Neuronal stem cell (in vitro differentiated cells): Measurements from ENCODE around the gene CSRNP3. TPM values are rescaled to one million over a fixed set of nuclear protein-coding genes. Genes with fewer than 3 reads are reported as not detected.
A peak's percentile ranks its signal among the peaks of the same experiment; 100 is the strongest.

Experiments
- DNase-seq: peaks from one replicate; pipeline ENCODE4 v3.0.0-alpha.2; 2013; ENCODE audit warnings: low spot score
- H2AFZ ChIP-seq: one replicate; pipeline ENCODE4 v1.6.1; 2013; ENCODE audit warnings: mild to moderate bottlenecking, low read length, inconsistent platforms
- H2AK5ac ChIP-seq: 2 replicates; pipeline ENCODE4 v1.6.1; 2013; ENCODE audit warnings: low read depth, mild to moderate bottlenecking, inconsistent platforms, low read length, moderate library complexity, mixed read lengths
- H2BK120ac ChIP-seq: 2 replicates; pipeline ENCODE4 v1.6.1; 2013; ENCODE audit warnings: low read depth, mild to moderate bottlenecking, inconsistent platforms, low read length, moderate library complexity, mixed read lengths
- H2BK12ac ChIP-seq: one replicate; pipeline ENCODE4 v1.6.1; 2013; ENCODE audit warnings: low read length, inconsistent platforms
- H2BK15ac ChIP-seq: 2 replicates; pipeline ENCODE4 v1.6.1; 2013; ENCODE audit warnings: mild to moderate bottlenecking, low read length, inconsistent platforms, mixed read lengths
- H2BK5ac ChIP-seq: one replicate; pipeline ENCODE4 v1.6.1; 2013; ENCODE audit warnings: inconsistent platforms, mild to moderate bottlenecking, low read length, moderate library complexity
- H3K14ac ChIP-seq: one replicate; pipeline ENCODE4 v1.6.1; 2013; ENCODE audit warnings: low read length, inconsistent platforms
- H3K18ac ChIP-seq: 2 replicates; pipeline ENCODE4 v1.6.1; 2013; ENCODE audit warnings: low read length, inconsistent platforms
- H3K23ac ChIP-seq: 2 replicates; pipeline ENCODE4 v1.6.1; 2013; ENCODE audit warnings: low read depth, mild to moderate bottlenecking, mixed read lengths, low read length, inconsistent platforms; ENCODE audit not compliant: poor library complexity
- H3K27ac ChIP-seq: replicated peaks from 3 replicates; pipeline ENCODE4 v1.5.1; 2013; ENCODE audit warnings: low read length, inconsistent platforms
- H3K27me3 ChIP-seq, 3 experiments: 2 replicates each; pipeline ENCODE4 v1.6.1; 2013; ENCODE audit warnings: low read length in 3 of 3, mild to moderate bottlenecking in 2 of 3, inconsistent platforms in 1 of 3, low read depth in 1 of 3, mixed read lengths in 1 of 3, moderate library complexity in 1 of 3; ENCODE audit not compliant: control insufficient read depth in 3 of 3, insufficient read depth in 3 of 3
- H3K36me3 ChIP-seq, 2 donors: replicated peaks in 1 of 2; 2 replicates each; pipeline ENCODE4 v1.6.1; 2013; ENCODE audit warnings: low read length in 2 of 2; ENCODE audit not compliant: control insufficient read depth in 2 of 2, insufficient read depth in 2 of 2
- H3K4ac ChIP-seq: 2 replicates; pipeline ENCODE4 v1.6.1; 2013; ENCODE audit warnings: inconsistent platforms, mild to moderate bottlenecking, low read length, moderate library complexity
- H3K4me1 ChIP-seq, 2 donors: 1 replicate in 1 of 2; 2 replicates in 1 of 2; pipeline ENCODE4 v1.6.1; 2013; ENCODE audit warnings: low read length in 2 of 2, low read depth in 1 of 2; ENCODE audit not compliant: control insufficient read depth in 2 of 2, insufficient read depth in 1 of 2
- H3K4me2 ChIP-seq: one replicate; pipeline ENCODE4 v1.6.1; 2013; ENCODE audit warnings: mild to moderate bottlenecking, low read length, inconsistent platforms; ENCODE audit not compliant: insufficient read depth, poor library complexity, severe bottlenecking
- H3K4me3 ChIP-seq, 2 donors: 2 replicates each; pipeline ENCODE4 v1.5.1; 2013; ENCODE audit warnings: low read length in 2 of 2, mild to moderate bottlenecking in 2 of 2, inconsistent platforms in 1 of 2, moderate library complexity in 1 of 2
- H3K79me1 ChIP-seq: one replicate; pipeline ENCODE4 v1.6.1; 2013; ENCODE audit warnings: low read depth, mild to moderate bottlenecking, inconsistent platforms, low read length, moderate library complexity
- H3K9ac ChIP-seq: one replicate; pipeline ENCODE4 v1.6.1; 2013; ENCODE audit warnings: mild to moderate bottlenecking, low read depth, low read length, inconsistent platforms; ENCODE audit not compliant: poor library complexity
- H3K9me3 ChIP-seq, 2 donors: replicated peaks in 1 of 2; 2 replicates each; pipeline versions ENCODE3 to v1.6.1; 2013; ENCODE audit warnings: low read length in 2 of 2, mild to moderate bottlenecking in 2 of 2, inconsistent platforms in 1 of 2, low read depth in 1 of 2, mixed read lengths in 1 of 2, moderate library complexity in 1 of 2; ENCODE audit not compliant: control insufficient read depth in 2 of 2, insufficient read depth in 1 of 2
- H4K8ac ChIP-seq: one replicate; pipeline ENCODE4 v1.6.1; 2013; ENCODE audit warnings: low read depth, mild to moderate bottlenecking, inconsistent platforms, low read length, moderate library complexity
- H4K91ac ChIP-seq: one replicate; pipeline ENCODE4 v1.6.1; 2013; ENCODE audit warnings: low read length, low read depth, mild to moderate bottlenecking, inconsistent platforms; ENCODE audit not compliant: poor library complexity
- WGBS, 2 donors: extraction: QIAGEN DNeasy Blood & Tissue Kit; methylation state at CpG; one replicate each; pipeline ENCODE4 v1.1.7; 2013; ENCODE audit warnings: missing lambda C conversion rate in 2 of 2, mixed read lengths in 1 of 2; ENCODE audit not compliant: insufficient read length in 2 of 2, insufficient replicate concordance in 1 of 2; ENCODE audit errors: extremely low coverage in 2 of 2; 5-methylcytosine and 5-hydroxymethylcytosine counted together
- polyA plus RNA-seq, 2 experiments: library from polyadenylated mRNA; stranded (reverse); fragments of 200-250 nt; gene quantifications; one replicate each; pipeline ENCODE4 v1.2.3, GENCODE V29; 2013

CSRNP3 gene
- 5.3 TPM for polyA plus RNA-seq (2013, experiment 1 of 2)
- 5.8 TPM for polyA plus RNA-seq (2013, experiment 2 of 2)

- no peak within 1 kb of the TSS for H2AK5ac ChIP-seq
- H2BK12ac ChIP-seq = no peak within 1 kb of the TSS
- no peak within 1 kb of the TSS for H3K18ac ChIP-seq
- H2AFZ ChIP-seq = peak within 1 kb of the TSS; percentile 71
- H3K36me3 ChIP-seq = no peaks in the 10 kb centered on the region
- H3K79me1 ChIP-seq = no peaks in the 10 kb centered on the region
- H2BK15ac ChIP-seq = no peak within 1 kb of the TSS
- H3K4ac ChIP-seq = no peak within 1 kb of the TSS
- H2BK5ac ChIP-seq = no peak within 1 kb of the TSS
- no peaks in the 10 kb centered on the region for H3K9me3 ChIP-seq
- H3K14ac ChIP-seq = no peak within 1 kb of the TSS
- H3K4me1 ChIP-seq = peaks cover 0 to 20% of the 10 kb centered on the region in 2 donors
- no peak within 1 kb of the TSS for H2BK120ac ChIP-seq
- no peak within 1 kb of the TSS for H3K23ac ChIP-seq
- no peak within 1 kb of the TSS for H3K27ac ChIP-seq
- no peaks in the 10 kb centered on the region for H3K27me3 ChIP-seq
- peak within 1 kb of the TSS in 1 of 2 donors; percentile 67 for H3K4me3 ChIP-seq
- peak; percentile 71 for DNase-seq
- no peak within 1 kb of the TSS for H4K8ac ChIP-seq
- no CpG with 5 or more reads among the region's 8 CpGs for WGBS, 2 donors
- no peak within 1 kb of the TSS for H4K91ac ChIP-seq
- no peak within 1 kb of the TSS for H3K4me2 ChIP-seq
- no peak within 1 kb of the TSS for H3K9ac ChIP-seq
These were observed at the start of gene CSRNP3 for GRCh38 chr2:165469417-165469816. TSS of gene CSRNP3 (plus strand) at chr2:165469698. CDS start at chr2:165595066, 125,368 bp downstream.

- Histone ChIP-seq H2AFZ (no peak overlapping the region), H2BK12ac (no peak overlapping the region), H3K4me1 (peaks cover 0 to 2% of the 10 kb centered on the region in 2 donors), H2AK5ac (no peak overlapping the region), H2BK5ac (no peak overlapping the region), H3K9me3 (peaks cover 6 to 16% of the 10 kb centered on the region in 2 donors), H4K91ac (no peak overlapping the region), H3K14ac (no peak overlapping the region), H3K4me2 (no peak overlapping the region), H3K4me3 (no peak overlapping the region), H3K23ac (no peak overlapping the region), H3K4ac (no peak overlapping the region), H3K36me3 (no peaks in the 10 kb centered on the region), H3K18ac (no peak overlapping the region), H3K9ac (no peak overlapping the region), H2BK120ac (no peak overlapping the region), H4K8ac (no peak overlapping the region), H3K27me3 (no peaks in the 10 kb centered on the region), H3K79me1 (no peaks in the 10 kb centered on the region), H3K27ac (no peak overlapping the region), H2BK15ac (no peak overlapping the region)
- DNase-seq = no peak
These were observed 49.3 kb upstream of the CSRNP3 start for GRCh38 chr2:165420231-165420630.

GRCh38 chr2:165423081-165423480, 46.4 kb upstream of the CSRNP3 start:
- H2AFZ ChIP-seq = peak overlapping the region; percentile 56
- H3K23ac ChIP-seq = no peak overlapping the region
- H3K9me3 ChIP-seq = peaks cover 10 to 16% of the 10 kb centered on the region in 2 donors
- H2BK5ac ChIP-seq = no peak overlapping the region
- H2BK12ac ChIP-seq = no peak overlapping the region
- H3K14ac ChIP-seq = no peak overlapping the region
- H2BK120ac ChIP-seq = no peak overlapping the region
- no peak overlapping the region for H4K91ac ChIP-seq
- H2BK15ac ChIP-seq = no peak overlapping the region
- no peak overlapping the region for H3K4me2 ChIP-seq
- no peak for DNase-seq
- H3K4ac ChIP-seq = no peak overlapping the region
- H3K36me3 ChIP-seq = no peaks in the 10 kb centered on the region
- H3K27me3 ChIP-seq = no peaks in the 10 kb centered on the region
- H2AK5ac ChIP-seq = no peak overlapping the region
- no peak overlapping the region for H3K18ac ChIP-seq
- no peak overlapping the region for H4K8ac ChIP-seq
- no peak overlapping the region for H3K9ac ChIP-seq
- H3K27ac ChIP-seq = no peak overlapping the region
- no peak overlapping the region for H3K4me3 ChIP-seq
- H3K79me1 ChIP-seq = peaks cover 2% of the 10 kb centered on the region
- peaks cover 0 to 2% of the 10 kb centered on the region in 2 donors for H3K4me1 ChIP-seq
- no CpG with 5 or more reads among the region's 3 CpGs for WGBS, 2 donors

GRCh38 chr2:165425556-165425955, 43.9 kb upstream of the CSRNP3 start:
- no peak overlapping the region for H4K91ac ChIP-seq
- H3K18ac ChIP-seq = no peak overlapping the region
- H2AK5ac ChIP-seq = no peak overlapping the region
- H2BK15ac ChIP-seq = no peak overlapping the region
- H2AFZ ChIP-seq = no peak overlapping the region
- no peak overlapping the region for H3K4me2 ChIP-seq
- peaks cover 2% of the 10 kb centered on the region for H3K79me1 ChIP-seq
- WGBS, 2 donors = no CpG with 5 or more reads among the region's 2 CpGs
- H4K8ac ChIP-seq = no peak overlapping the region
- DNase-seq = no peak
- H2BK120ac ChIP-seq = no peak overlapping the region
- H2BK5ac ChIP-seq = no peak overlapping the region
- H3K36me3 ChIP-seq = no peaks in the 10 kb centered on the region
- H3K14ac ChIP-seq = no peak overlapping the region
- H2BK12ac ChIP-seq = no peak overlapping the region
- peaks cover 10 to 16% of the 10 kb centered on the region in 2 donors for H3K9me3 ChIP-seq
- H3K9ac ChIP-seq = no peak overlapping the region
- H3K4ac ChIP-seq = no peak overlapping the region
- H3K27me3 ChIP-seq = no peaks in the 10 kb centered on the region
- no peak overlapping the region for H3K23ac ChIP-seq
- H3K4me3 ChIP-seq = no peak overlapping the region
- H3K4me1 ChIP-seq = peaks cover 0 to 2% of the 10 kb centered on the region in 2 donors
- H3K27ac ChIP-seq = no peak overlapping the region
